ENCODE data around the gene PRUNE2.

The PRUNE2 gene

GRCh38 chr9:76827296-76828080, 78.4 kb downstream of the PRUNE2 start:
- H4K20me1 ChIP-seq (ENCODE audit: control insufficient read depth, insufficient read depth, low read depth, low read length) = no peaks in the 10 kb centered on the region
- H3K9me3 ChIP-seq (ENCODE audit: control insufficient read depth, insufficient read depth, low read length) = no peaks in the 10 kb centered on the region
- H3K4me2 ChIP-seq (ENCODE audit: low read length) = no peak overlapping the region
- no peaks in the 10 kb centered on the region for H3K79me2 ChIP-seq (ENCODE audit: control insufficient read depth, low read length)
- H3F3A ChIP-seq (ENCODE audit: control insufficient read depth, insufficient read depth) = no peaks in the 10 kb centered on the region
- H3K36me3 ChIP-seq (ENCODE audit: control insufficient read depth, low read length) = no peaks in the 10 kb centered on the region
- peaks cover 9% of the 10 kb centered on the region; the same call in 1 of the 2 replicates for H3K27me3 ChIP-seq (ENCODE audit: control insufficient read depth, low read length)
- no peak overlapping the region for H3K27ac ChIP-seq (ENCODE audit: low read depth, low read length)
- H3K9me2 ChIP-seq (replicated peaks; ENCODE audit: control insufficient read depth, low read length) = no peaks in the 10 kb centered on the region; the same call in 1 of the 2 replicates
- TF ChIP-seq EZH2phosphoT487 (IDR thresholded peaks at IDR 0.05; ENCODE audit: borderline replicate concordance, low read length) = no peak
- TF ChIP-seq CTCF (IDR thresholded peaks at IDR 0.05; ENCODE audit: low read depth, low read length, poor library complexity, severe bottlenecking) = no peak
- H3K4me3 ChIP-seq (ENCODE audit: low read length) = no peak overlapping the region
- no peaks in the 10 kb centered on the region for H3K4me1 ChIP-seq (ENCODE audit: control insufficient read depth, low read length)

- Histone ChIP-seq H3K4me1 (ENCODE audit: control insufficient read depth, low read length) (no peaks in the 10 kb centered on the region), H3K9me3 (ENCODE audit: control insufficient read depth, insufficient read depth, low read length) (no peaks in the 10 kb centered on the region), H3K36me3 (ENCODE audit: control insufficient read depth, low read length) (no peaks in the 10 kb centered on the region), H3K27ac (ENCODE audit: low read depth, low read length) (no peak overlapping the region), H3K79me2 (ENCODE audit: control insufficient read depth, low read length) (no peaks in the 10 kb centered on the region), H3K27me3 (ENCODE audit: control insufficient read depth, low read length) (peaks cover 8% of the 10 kb centered on the region; the same call in 1 of the 2 replicates), H3K4me2 (ENCODE audit: low read length) (no peak overlapping the region), H3K4me3 (ENCODE audit: low read length) (no peak overlapping the region), H3K9me2 (replicated peaks; ENCODE audit: control insufficient read depth, low read length) (no peaks in the 10 kb centered on the region; the same call in 1 of the 2 replicates), H3F3A (ENCODE audit: control insufficient read depth, insufficient read depth) (no peaks in the 10 kb centered on the region), H4K20me1 (ENCODE audit: control insufficient read depth, insufficient read depth, low read depth, low read length) (no peaks in the 10 kb centered on the region)
- TF ChIP-seq EZH2phosphoT487 (IDR thresholded peaks at IDR 0.05; ENCODE audit: borderline replicate concordance, low read length) (no peak), CTCF (IDR thresholded peaks at IDR 0.05; ENCODE audit: low read depth, low read length, poor library complexity, severe bottlenecking) (no peak)
These were observed 85.5 kb downstream of the PRUNE2 start for GRCh38 chr9:76820431-76820830.

GRCh38 chr9:76818271-76818670, 87.6 kb downstream of the PRUNE2 start:
- no peak overlapping the region for H3K4me2 ChIP-seq (ENCODE audit: low read length)
- H3K4me3 ChIP-seq (ENCODE audit: low read length) = no peak overlapping the region
- H3K79me2 ChIP-seq (ENCODE audit: control insufficient read depth, low read length) = no peaks in the 10 kb centered on the region
- TF ChIP-seq EZH2phosphoT487 (IDR thresholded peaks at IDR 0.05; ENCODE audit: borderline replicate concordance, low read length) = no peak
- no peak for TF ChIP-seq CTCF (IDR thresholded peaks at IDR 0.05; ENCODE audit: low read depth, low read length, poor library complexity, severe bottlenecking)
- H4K20me1 ChIP-seq (ENCODE audit: control insufficient read depth, insufficient read depth, low read depth, low read length) = no peaks in the 10 kb centered on the region
- no peaks in the 10 kb centered on the region for H3K4me1 ChIP-seq (ENCODE audit: control insufficient read depth, low read length)
- no peaks in the 10 kb centered on the region for H3K9me2 ChIP-seq (replicated peaks; ENCODE audit: control insufficient read depth, low read length)
- no peaks in the 10 kb centered on the region for H3F3A ChIP-seq (ENCODE audit: control insufficient read depth, insufficient read depth)
- H3K27ac ChIP-seq (ENCODE audit: low read depth, low read length) = no peak overlapping the region
- peaks cover 3% of the 10 kb centered on the region; the same call in 1 of the 2 replicates for H3K27me3 ChIP-seq (ENCODE audit: control insufficient read depth, low read length)
- no peaks in the 10 kb centered on the region for H3K9me3 ChIP-seq (ENCODE audit: control insufficient read depth, insufficient read depth, low read length)
- no peaks in the 10 kb centered on the region for H3K36me3 ChIP-seq (ENCODE audit: control insufficient read depth, low read length)
